ENCODE results near the gene GUCA2A.

The GUCA2A gene

DNA sequence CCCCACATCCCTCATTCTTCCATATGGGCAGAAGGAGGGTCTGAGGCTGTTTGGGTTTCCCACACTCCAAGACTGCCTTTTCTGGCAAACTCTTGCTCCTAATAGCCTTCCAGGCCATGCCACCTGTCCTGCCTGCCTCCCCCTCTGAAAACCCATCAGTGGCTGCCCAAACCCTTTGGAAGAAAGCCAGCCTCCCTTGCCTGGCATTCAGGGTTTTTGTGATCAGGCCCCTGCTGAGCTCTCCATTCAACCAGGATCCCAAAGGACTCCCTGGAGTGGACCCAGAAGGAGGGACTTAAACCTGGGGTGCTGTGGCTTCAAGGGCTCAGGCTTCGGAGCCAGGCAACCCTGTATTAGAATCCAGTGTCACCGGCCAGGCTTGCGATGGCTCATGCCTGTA lies 4.2 kb upstream of the GUCA2A start:
- Mint-ChIP-seq H3K9me3 (no peaks in the 10 kb centered on the region), H3K4me3 (no peak overlapping the region), H3K36me3 (peaks cover 6% of the 10 kb centered on the region), H3K27ac (peak overlapping the region; percentile 68), H3K4me1 (peaks cover 7% of the 10 kb centered on the region)
- ATAC-seq (no peak), DNase-seq (ENCODE audit: low spot score in 2 of 2) (no peak)

DNA sequence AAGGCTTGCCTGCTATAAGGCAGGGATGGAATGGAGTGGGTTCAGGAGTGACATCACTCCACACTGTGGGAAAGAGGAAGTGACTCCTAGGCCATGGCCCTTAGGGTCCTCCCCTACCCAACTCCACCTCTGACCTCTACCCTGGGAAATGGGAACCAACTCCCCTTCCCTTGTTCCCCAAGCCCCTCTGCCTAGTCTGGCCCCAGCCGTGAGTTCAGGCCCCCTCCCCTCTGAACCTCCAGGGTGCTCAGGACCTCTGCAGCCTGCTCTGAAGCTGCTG lies 3.8 kb upstream of the GUCA2A start:
- no peak for DNase-seq (ENCODE audit: low spot score in 2 of 2)
- Mint-ChIP-seq H3K4me3 (no peak overlapping the region), H3K9me3 (no peaks in the 10 kb centered on the region), H3K27ac (peak overlapping the region; percentile 68), H3K36me3 (peaks cover 6% of the 10 kb centered on the region), H3K4me1 (peaks cover 7% of the 10 kb centered on the region)
- ATAC-seq: no peak

DNA sequence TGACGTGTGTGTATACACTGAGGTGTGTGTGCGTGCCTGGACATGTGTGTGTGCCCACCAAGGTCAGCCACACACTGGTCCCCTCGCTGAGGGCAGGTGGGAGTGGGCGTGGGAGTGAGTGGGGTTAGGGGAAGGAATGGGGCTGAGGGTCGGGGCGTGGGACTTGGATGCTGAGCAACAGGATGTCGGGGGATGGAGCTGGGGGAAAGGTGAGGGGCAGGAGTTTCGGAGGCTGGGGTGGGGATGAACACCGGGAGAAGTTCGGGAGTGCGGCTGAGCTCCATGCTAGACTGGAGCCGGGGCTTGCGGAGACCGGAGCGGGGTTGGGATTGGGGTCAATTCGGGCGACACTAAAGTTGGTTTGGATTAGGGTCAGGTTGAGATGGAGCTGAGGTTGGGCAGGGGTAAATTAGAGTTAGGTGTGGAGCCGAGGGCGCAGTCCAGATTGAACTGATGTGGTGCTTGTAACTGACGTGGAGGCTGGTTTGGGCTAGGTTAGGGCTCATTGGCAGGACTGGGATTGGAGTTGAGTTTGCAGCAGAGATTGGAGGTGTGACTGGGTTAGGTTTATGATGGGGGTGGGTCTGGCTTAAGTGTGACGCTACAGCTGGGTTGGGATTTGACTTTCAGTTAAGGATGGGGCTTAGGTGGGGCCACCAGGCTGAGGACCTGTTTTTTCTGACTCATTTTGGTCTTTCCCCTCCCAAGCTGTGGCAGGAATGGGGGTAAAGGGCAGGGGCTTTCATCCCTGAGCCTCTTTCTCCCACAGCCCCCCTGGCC lies 3.3 kb upstream of the GUCA2A start:
- Mint-ChIP-seq H3K4me3 (no peak overlapping the region), H3K4me1 (peaks cover 7% of the 10 kb centered on the region), H3K9me3 (no peaks in the 10 kb centered on the region), H3K27ac (no peak overlapping the region), H3K36me3 (peaks cover 6% of the 10 kb centered on the region)
- ATAC-seq: no peak
- DNase-seq (ENCODE audit: low spot score in 2 of 2): no peak

DNA sequence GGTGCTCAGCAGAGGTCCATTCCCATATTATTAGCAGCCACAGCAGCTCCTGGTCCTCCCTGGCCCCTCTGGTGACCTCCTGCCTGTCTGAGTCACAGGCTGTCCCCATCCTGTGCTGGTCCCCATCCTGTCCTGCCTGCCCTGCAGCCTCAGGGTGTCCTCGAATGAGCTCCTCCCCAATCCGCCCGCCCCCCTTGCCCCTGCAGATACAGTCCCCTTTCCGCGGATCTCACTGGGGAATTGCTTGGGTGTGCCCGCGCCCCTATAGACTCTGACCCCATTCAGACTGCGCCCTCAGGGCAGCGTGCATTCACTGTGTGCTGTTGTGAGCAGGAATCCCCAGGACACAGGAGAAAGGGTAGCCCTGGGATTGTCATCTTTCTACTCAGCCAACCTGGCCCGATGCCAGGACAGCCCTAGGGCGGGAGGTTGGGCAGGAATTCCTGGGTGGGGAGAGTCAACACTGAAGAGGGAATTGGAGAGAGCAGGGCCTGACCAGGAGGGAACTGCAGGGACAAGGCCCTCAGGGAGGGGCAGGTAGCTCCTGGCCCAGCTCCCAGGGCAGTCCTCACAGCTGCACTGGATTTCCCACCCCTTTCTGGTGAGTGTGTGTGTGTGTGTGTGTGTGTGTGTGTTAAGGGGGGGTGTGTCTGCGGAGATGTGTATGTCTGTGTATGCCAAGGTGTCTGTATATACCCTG lies 1.1 kb upstream of the GUCA2A start:
- Mint-ChIP-seq H3K36me3 (no peaks in the 10 kb centered on the region), H3K27ac (no peak overlapping the region), H3K9me3 (peaks cover 7% of the 10 kb centered on the region), H3K4me1 (peaks cover 7% of the 10 kb centered on the region), H3K4me3 (no peak overlapping the region)
- ATAC-seq: no peak
- DNase-seq (ENCODE audit: low spot score in 2 of 2): no peak

DNA sequence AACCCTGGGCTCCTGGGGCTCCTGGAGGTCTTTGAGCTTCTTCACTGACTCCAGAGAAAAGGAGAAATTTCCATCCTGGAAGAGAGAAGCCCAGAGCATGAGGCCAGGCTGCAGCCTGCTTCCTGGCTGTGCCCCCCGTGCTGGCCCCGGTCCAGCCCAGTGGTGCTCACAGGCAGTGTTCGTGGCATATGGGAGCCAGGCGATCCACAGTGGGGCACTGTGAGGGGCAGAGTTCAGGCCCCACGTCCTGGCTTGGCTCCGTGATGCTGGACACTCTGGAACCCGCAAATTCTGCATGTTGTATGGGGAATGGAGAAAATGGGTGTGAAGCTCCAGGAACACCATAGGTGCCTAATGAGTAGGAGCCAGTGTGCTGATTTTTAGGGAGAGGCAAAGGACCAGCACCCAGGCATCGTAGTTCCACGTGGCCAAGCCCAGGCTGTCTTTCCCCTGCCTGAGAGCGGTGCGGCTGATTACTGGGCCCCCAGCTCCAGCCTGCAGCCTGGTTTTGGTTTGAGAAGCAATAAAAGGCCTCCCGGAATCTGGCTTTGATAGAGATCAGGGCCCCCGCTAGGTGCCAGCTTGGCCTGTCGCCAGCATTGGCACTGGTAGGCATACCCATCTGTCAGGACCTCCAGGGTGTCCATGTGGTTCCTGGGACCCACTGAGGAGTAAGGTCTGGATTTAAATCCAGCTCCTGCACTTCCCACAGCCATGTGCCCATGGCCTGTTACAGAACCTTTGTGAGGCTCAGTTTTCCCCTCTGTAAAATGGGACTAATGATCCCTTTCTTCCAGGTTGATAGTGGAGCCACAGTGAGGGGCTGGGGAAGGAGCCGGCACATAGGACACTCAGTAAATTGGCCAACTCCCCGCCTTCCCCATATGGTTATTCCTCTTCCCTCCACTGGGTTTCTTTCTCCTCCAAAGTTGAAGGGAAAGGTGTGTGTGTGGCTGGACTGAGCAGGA lies 725 bp downstream of the GUCA2A start:
- no peak for ATAC-seq
- Mint-ChIP-seq H3K36me3 (no peaks in the 10 kb centered on the region), H3K4me3 (no peak overlapping the region), H3K4me1 (peaks cover 7% of the 10 kb centered on the region), H3K9me3 (peaks cover 10% of the 10 kb centered on the region), H3K27ac (no peak overlapping the region)
- no peak for DNase-seq (ENCODE audit: low spot score in 2 of 2)

DNA sequence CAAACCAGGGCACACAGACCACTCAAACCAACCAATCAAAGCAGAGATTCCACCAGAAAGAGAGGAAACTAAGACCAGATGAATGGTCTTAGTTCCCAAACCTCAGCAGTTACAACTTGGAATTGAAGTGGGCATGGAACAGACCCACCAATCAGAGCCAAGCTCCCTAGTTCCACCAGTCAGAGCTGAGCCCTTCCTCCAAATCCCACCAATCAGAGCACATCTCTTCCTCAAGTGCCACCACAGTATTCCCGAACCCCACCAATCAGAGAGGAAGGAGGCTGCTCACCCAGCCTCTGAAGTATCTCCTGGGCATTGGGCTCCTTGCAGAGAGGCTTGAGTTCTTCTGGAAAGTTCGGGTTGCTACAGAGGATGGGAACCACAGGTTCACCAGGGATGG lies 1.4 kb downstream of the GUCA2A start:
- DNase-seq (ENCODE audit: low spot score in 2 of 2) (no peak), ATAC-seq (no peak)
- peaks cover 8% of the 10 kb centered on the region for H3K4me1 Mint-ChIP-seq
- H3K27ac Mint-ChIP-seq: no peak overlapping the region
- H3K9me3 Mint-ChIP-seq: peaks cover 10% of the 10 kb centered on the region
- no peak overlapping the region for H3K4me3 Mint-ChIP-seq
- no peaks in the 10 kb centered on the region for H3K36me3 Mint-ChIP-seq

DNA sequence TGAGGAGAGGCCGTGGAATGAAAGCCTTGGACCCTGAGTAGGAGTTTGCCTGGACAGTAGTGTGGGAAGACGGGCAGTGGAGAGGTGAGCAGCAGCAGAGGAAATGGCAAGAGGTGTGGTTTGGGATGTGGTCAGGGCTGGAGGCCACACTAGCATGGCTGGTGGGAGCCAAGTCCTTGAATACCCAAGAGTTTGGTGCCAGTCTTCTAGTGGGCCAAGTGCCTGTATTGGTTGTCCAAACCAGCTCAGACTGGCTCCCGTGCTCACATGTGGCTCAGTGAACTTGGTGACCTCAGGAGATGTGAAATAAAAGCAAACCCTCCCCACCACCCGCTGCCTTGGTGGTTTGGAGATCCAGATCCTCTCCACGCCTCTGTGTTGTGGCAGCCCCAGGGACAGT lies 2.4 kb downstream of the GUCA2A start:
- DNase-seq (ENCODE audit: low spot score in 2 of 2): no peak
- Mint-ChIP-seq H3K27ac (no peak overlapping the region), H3K36me3 (no peaks in the 10 kb centered on the region), H3K4me3 (no peak overlapping the region), H3K9me3 (peaks cover 10% of the 10 kb centered on the region), H3K4me1 (peaks cover 17% of the 10 kb centered on the region)
- no peak for ATAC-seq

DNA sequence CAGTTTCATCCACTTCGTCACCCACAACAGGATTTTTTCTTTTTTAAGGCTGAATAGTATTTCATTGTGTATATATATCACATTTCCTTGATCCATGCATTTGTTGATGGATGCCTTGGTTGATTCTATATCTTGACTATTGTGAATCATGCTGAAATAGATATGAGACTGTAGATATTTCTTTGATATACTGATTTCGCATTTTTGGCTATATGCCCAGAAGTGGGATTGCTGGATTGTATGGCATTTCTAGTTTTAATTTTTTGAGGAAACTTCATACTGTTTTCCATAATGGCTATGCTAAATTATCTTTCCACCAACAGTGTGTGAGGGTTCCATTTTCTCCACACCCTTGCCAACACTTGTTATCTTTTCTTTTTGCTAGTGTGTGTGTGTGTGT lies 6.4 kb downstream of the GUCA2A start:
- Mint-ChIP-seq H3K27ac (no peak overlapping the region), H3K36me3 (no peaks in the 10 kb centered on the region), H3K9me3 (peaks cover 10% of the 10 kb centered on the region), H3K4me3 (no peak overlapping the region), H3K4me1 (peaks cover 17% of the 10 kb centered on the region)
- no peak for ATAC-seq
- DNase-seq (ENCODE audit: low spot score in 2 of 2): no peak

DNA sequence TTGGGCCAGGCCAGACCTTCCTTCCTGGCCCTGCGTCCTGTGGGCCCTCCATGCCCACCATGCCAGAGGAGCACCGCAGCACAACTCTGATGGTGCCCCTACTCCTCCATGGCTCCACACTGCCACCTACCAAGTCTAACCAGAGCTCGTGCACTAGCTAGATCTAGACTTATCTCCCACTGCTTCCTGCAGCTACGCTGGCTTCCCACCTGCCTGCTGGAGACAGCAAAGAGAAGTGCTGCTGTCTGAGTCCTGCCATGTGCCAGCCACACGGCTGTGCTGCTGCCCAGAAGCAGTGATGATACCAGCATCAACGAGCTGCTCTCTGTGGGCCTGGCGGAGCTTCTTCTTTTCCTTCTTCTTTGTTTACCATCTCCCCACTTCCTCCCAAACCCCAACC lies 6.9 kb downstream of the GUCA2A start:
- ATAC-seq: peak; percentile 50

DNA sequence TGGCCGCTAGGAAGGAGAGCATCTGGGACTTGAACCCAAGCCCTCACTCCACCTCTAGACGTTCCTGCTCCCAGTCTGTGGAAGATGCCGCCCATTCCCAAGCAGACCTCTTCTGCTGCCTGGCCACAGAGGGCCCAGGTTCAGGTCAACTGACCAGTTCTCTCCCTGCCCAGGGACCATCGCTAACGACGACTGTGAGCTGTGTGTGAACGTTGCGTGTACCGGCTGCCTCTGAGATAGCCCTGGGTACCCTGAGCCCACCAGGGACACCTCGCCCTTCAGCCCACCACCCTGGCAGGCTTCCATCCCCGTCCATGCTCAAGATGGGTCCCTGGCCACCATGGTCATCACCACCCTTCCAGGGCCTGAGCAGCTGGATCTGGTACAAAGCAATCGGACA lies 9.2 kb downstream of the GUCA2A start:
- H3K4me3 Mint-ChIP-seq: no peak overlapping the region
- H3K27ac Mint-ChIP-seq: no peak overlapping the region
- DNase-seq (ENCODE audit: low spot score in 2 of 2) (no peak), ATAC-seq (peak; percentile 9)
- H3K4me1 Mint-ChIP-seq: peaks cover 10% of the 10 kb centered on the region
- no peaks in the 10 kb centered on the region for H3K9me3 Mint-ChIP-seq
- H3K36me3 Mint-ChIP-seq: no peaks in the 10 kb centered on the region

More for the DNA sequence above, 6.9 kb downstream of the GUCA2A start:
- no peaks in the 10 kb centered on the region for H3K36me3 Mint-ChIP-seq
- no peak overlapping the region for H3K4me3 Mint-ChIP-seq
- no peak for DNase-seq (ENCODE audit: low spot score in 2 of 2)
- no peak overlapping the region for H3K27ac Mint-ChIP-seq
- peaks cover 17% of the 10 kb centered on the region for H3K4me1 Mint-ChIP-seq
- peaks cover 10% of the 10 kb centered on the region for H3K9me3 Mint-ChIP-seq

DNA sequence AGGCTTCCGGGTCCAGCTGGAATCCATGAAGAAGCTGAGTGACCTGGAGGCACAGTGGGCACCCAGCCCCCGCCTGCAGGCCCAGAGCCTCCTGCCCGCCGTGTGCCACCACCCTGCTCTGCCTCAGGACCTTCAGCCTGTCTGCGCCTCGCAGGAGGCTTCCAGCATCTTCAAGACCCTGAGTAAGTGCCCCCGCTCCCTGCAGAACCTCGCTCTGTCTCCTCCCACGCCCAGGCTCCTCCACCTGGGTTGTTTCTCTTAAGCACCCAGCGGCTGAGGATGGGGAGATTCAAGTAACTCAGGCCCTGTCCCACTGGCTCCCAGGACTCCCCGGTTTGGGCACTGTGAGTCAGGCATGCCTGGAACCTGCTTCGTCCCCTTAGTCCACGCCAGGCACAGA lies 9.9 kb downstream of the GUCA2A start:
- DNase-seq (ENCODE audit: low spot score in 2 of 2) (no peak), ATAC-seq (no peak)
- H3K36me3 Mint-ChIP-seq: no peaks in the 10 kb centered on the region
- no peak overlapping the region for H3K4me3 Mint-ChIP-seq
- no peaks in the 10 kb centered on the region for H3K9me3 Mint-ChIP-seq
- H3K27ac Mint-ChIP-seq: no peak overlapping the region
- H3K4me1 Mint-ChIP-seq: peaks cover 10% of the 10 kb centered on the region

DNA sequence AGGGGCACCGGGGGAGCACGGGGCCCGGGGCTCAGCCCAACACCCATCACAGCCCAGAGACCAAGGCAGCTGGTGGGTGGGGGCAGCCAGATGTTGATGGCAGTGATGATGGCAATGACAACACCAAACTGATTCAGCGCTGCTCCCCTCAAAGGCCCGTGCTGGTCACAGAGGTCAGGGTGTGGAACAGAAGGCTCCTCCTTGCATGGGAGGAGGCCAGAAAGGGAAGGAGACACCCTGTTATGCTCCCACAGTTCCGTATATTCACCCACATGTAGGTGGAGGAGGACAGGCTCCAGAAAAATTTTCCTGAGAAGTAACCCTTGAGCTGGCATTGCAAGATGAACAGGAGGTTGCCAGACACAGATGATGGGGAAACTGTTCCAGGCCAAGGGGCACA lies 10.9 kb downstream of the GUCA2A start:
- Mint-ChIP-seq H3K27ac (no peak overlapping the region), H3K36me3 (no peaks in the 10 kb centered on the region), H3K4me3 (no peak overlapping the region), H3K9me3 (no peaks in the 10 kb centered on the region), H3K4me1 (peaks cover 10% of the 10 kb centered on the region)
- ATAC-seq (no peak), DNase-seq (ENCODE audit: low spot score in 2 of 2) (no peak)

DNA sequence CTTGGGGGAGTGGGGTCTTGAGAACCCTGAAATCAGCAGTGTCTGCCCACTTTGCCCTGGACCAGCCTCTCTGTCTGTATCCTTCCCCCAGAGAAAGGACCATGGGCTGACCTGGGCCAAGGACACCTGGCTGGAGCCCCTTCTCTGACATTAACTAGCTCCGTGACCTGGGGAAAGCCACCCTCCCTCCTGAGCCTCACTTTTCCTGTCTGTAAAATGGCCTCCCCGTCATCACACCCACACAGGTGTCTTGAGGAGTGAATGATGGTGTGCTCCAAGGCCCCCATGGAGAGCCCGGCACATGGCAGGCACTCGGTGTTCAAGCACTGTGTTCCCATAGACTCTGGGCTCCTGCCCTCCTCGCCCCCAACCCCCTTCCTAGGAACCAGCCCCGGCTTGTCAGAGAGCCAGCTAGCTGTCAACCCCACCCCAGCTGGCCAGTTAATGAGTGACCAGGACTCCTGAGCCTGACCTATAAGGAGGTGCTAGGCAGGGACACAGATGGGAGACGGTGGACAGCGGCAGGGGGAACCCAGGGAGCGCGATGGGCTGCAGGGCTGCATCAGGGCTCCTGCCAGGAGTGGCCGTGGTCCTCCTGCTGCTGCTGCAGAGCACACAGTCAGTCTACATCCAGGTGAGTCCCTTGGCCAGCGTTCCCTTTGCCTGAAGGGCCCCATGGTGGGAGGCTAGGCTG lies 11.5 kb downstream of the GUCA2A start, which contains the start of gene GUCA2B:
Gene GUCA2B, plus strand, starts transcription at position 504 of the 694 bp plus-strand sequence. Its CDS starts 41 bp downstream, at position 545.
- ATAC-seq (no peak), DNase-seq (ENCODE audit: low spot score in 2 of 2) (no peak)
- peaks cover 8% of the 10 kb centered on the region for H3K4me1 Mint-ChIP-seq
- H3K36me3 Mint-ChIP-seq: no peaks in the 10 kb centered on the region
- no peak within 1 kb of the TSS for H3K4me3 Mint-ChIP-seq
- no peaks in the 10 kb centered on the region for H3K9me3 Mint-ChIP-seq
- peak within 1 kb of the TSS; percentile 24 for H3K27ac Mint-ChIP-seq

DNA sequence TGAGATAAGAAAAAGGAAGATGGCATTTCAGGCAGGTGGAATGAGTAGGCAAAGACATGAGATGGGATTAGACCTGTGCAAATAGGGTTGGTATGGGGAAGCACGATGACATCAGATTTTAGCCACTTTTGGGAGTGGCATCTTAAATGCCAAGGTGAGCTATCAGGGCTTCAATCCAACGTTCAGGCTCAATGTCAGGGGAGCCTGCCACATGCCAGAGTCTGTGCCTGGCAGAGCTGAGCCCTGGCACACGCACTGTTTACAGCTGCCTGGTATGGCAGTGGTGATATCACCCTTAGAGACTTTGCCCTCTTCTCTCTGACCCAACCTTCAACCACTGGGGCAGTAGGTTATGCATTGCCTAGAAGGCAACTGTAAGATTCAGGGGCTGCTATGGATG lies 12.4 kb downstream of the GUCA2A start:
- H3K4me3 Mint-ChIP-seq: no peak overlapping the region
- DNase-seq (ENCODE audit: low spot score in 2 of 2) (no peak), ATAC-seq (no peak)
- no peaks in the 10 kb centered on the region for H3K4me1 Mint-ChIP-seq
- H3K36me3 Mint-ChIP-seq: no peaks in the 10 kb centered on the region
- H3K27ac Mint-ChIP-seq: no peak overlapping the region
- H3K9me3 Mint-ChIP-seq: no peaks in the 10 kb centered on the region

DNA sequence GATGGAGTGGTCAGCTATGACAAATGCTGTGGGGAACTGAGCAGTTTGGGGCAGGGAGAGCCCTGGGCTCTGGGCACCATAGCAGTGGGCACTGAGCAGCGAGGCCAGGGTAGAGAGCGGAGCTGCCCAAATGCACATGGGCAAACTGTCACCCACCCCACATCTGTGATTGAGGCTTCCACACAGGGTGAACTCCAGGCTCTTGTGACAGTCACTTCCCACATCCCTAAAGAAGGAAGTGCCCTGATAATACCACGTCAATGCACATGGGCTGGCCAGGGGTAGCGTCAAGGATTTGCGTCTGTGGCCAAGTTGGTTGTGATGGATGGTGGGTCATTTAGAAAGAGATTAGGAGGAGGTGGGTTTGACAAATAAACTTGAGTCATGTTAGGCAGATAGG lies 13.9 kb downstream of the GUCA2A start:
- H3K27ac Mint-ChIP-seq: no peak overlapping the region

More for the DNA sequence above, 13.9 kb downstream of the GUCA2A start:
- no peaks in the 10 kb centered on the region for H3K4me1 Mint-ChIP-seq
- DNase-seq (ENCODE audit: low spot score in 2 of 2) (no peak), ATAC-seq (no peak)
- no peaks in the 10 kb centered on the region for H3K9me3 Mint-ChIP-seq
- no peaks in the 10 kb centered on the region for H3K36me3 Mint-ChIP-seq
- no peak overlapping the region for H3K4me3 Mint-ChIP-seq

Measured in stimulated activated effector memory CD8-positive, alpha-beta T cell treated with anti-CD3 and anti-CD28 coated beads, Interleukin-12 subunit alpha, Interleukin-12 subunit beta, amount 100 ng/mL, for 72 hours (primary cell).